VCaP (cell line): ENCODE results near the gene DNAJA2.
A peak's percentile ranks its signal among the peaks of the same experiment; 100 is the strongest.

Source experiments
- H3K27ac ChIP-seq: fragments of 450-650 bp; 2 replicates; pipeline ENCODE4 v1.5.1; 2017
- CTCF ChIP-seq: fragments of 450-650 bp; conservative IDR thresholded peaks from 2 replicates; pipeline ENCODE4 v1.5.1; 2017; ENCODE audit warnings: mild to moderate bottlenecking, moderate library complexity

Gene DNAJA2

DNA sequence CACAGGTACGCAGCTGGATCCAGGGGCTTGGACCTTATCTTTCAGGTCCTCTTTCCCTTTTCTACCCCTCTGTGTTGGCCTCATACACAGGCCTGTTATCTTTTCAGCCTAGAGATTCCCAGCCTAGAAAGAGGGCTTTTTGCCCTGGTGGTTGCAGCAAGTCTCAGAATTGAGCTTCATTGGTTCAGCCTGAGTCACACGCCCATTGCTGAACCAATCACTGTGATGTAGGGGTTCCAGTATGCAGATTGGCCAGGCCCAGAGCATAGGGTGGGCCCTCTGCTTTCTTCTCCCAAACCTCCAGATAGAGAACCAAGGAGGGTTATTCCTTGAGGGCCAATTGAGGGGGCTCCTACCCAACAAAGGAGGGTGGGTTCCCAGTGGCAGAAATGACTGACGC is 56.5 kb downstream of the DNAJA2 start:
- no peak overlapping the region for H3K27ac ChIP-seq
- TF ChIP-seq CTCF, result no peak

DNA sequence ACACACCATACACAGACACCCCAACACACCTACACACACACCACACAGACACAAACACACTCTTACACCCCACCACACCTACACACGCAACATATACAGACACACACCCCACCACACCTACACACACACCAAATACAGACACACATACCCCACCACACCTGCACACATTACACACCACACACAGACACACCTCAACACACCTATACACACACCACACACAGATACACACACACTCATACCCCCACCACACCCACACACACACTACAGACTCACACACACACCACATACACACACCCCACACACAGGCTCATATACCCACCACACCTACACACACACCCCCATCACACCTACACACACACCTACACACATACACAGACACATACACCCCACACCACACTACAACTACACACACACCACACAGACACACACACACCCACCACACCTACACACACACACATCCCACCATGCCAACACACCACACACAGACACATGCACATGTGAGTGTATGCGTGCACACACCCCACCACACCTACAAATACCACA is 57.9 kb downstream of the DNAJA2 start:
- no peak for TF ChIP-seq CTCF
- no peak overlapping the region for H3K27ac ChIP-seq

GRCh38 chr16:46914556-46915201 is 58.8 kb downstream of the DNAJA2 start:
- no peak for TF ChIP-seq CTCF
- H3K27ac ChIP-seq, result no peak overlapping the region

GRCh38 chr16:46911650-46912049 is 61.8 kb downstream of the DNAJA2 start:
- H3K27ac ChIP-seq, result peak overlapping the region; percentile 57
- TF ChIP-seq CTCF, result no peak

GRCh38 chr16:46911038-46911437 is 62.4 kb downstream of the DNAJA2 start:
- peak overlapping the region; percentile 57 for H3K27ac ChIP-seq
- TF ChIP-seq CTCF, result no peak

DNA sequence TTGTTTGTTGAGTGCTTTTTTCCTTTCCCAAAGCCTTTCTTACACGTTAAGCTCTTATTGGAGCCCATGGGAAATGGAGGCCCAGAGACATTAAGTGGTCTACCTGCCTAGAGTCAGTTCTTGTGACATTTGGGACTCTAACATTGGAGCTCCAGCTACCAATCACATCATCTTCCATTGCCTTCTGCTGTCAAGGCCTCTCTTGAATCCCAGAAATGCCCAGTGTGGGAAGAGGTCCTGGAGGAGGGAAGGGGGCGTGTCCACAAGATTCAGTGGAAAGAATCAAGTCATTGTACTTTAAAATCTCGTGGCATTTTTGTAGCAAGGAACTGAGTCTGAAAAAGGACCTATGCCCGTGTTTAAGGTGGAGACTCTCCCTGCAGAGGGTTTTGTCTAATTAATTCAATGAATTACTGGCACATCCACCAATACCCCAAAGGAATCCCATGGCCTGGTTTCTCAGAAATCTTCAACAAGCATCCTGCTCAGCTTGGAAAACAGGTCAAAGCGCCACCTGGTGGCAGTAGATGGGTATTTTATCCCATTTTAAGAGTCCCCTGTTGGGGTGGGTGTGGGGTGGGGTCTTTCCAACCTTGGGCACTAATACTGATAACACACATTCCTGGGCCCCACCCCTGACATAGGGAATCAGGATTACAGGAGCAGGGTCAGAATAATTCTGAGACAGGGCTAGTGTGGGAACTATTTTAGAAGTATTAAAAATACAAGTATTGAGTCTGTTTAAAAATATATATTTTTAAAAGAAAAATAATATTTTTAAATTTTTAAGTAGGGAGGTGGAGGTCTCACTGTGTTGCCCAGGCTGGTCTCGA is 64.7 kb downstream of the DNAJA2 start:
- peak; percentile 75 for TF ChIP-seq CTCF
- H3K27ac ChIP-seq, result no peak overlapping the region; the same call in 1 of the 2 replicates

GRCh38 chr16:46907061-46907774 is 66.3 kb downstream of the DNAJA2 start:
- no peak overlapping the region for H3K27ac ChIP-seq
- TF ChIP-seq CTCF, result no peak
